CD4-positive, alpha-beta T cell treated with Interleukin-15 for 1 hour (primary cell): Measurements from ENCODE around the gene TRPC6.
"Not testable (repeated sequence)": the region's sequence is repeated elsewhere in the genome, so short reads cannot be mapped to it uniquely, and the experiment has no call there.

Experiments used
- DNase-seq: peaks from one replicate; pipeline ENCODE4 v3.0.0-alpha.2; 2020

Gene TRPC6

DNA sequence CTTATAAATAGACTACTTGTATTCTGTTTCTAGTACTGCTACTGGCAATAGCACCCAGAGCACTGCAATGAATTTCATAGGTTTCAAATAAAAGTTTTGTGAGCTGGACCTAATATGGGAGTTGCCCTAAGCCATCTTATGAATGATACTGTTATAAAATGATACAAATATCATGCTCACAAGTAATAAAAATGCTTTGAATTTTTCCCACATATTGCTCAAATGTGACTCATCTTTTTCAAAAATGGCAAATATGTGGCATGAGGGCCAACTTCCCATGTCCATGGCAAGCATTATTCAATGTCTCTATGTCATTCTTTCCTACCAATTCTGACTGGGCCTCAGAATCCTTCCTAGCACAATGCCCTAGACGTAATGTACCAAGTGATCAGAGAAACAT is 137.6 kb downstream of the TRPC6 start:
- DNase-seq, result no peak

DNA sequence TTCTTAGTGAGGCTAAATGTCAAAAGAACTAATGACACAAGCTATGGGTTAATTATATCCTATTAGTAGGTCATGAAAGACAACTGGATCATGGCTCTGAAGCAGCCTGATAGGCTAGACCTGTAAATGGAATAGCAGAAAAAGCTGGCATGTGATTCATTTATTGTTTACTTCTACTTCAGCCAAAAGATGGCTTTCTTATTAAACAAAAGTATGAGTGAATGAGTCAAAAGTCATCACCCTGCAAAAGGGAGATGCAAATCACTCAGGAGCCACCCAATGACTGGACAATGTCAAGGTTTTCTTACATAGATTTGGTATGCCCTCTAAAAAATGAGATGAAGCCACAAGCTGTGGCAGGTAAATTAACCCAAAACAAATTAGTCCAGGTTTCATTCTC is 138.0 kb downstream of the TRPC6 start:
- no peak for DNase-seq

DNA sequence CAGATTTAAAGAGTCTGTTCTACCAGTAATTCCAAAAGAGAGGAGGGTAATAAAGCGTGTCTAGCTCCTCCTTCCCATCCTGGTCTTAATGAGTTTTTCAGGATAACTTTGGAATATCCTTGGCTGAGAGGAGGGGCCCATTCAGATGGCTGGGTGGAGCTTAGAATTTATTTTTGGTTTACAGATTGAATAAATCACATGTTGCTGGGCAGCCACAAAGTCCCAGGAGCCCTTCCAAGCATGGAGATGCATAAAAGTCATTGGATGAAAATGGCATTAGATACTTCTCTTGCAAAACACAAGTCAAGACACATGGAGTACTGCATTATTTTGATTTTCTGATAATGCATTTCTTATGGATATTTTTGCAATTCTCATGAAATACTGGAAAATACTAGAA is 139.0 kb downstream of the TRPC6 start:
- no peak for DNase-seq

DNA sequence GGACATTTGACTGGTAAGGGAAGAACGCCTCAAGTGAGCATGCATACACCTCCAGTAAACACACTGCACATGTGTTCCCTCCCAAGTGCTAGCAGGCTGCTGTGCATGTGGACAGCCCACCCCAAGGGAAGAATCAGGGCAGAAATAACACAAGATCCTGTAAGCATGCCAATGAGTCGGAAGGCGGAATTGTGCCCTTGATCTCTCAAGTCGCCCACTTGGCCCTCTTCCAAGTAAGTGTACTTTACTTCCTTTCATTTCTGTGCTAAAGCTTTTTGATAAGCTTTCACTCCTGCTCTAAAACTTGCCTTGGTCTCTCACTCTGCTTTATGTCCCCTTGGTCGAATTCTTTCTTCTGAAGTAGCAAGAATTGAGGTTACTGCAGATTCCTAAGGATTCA is 139.6 kb downstream of the TRPC6 start:
- DNase-seq, result no peak

DNA sequence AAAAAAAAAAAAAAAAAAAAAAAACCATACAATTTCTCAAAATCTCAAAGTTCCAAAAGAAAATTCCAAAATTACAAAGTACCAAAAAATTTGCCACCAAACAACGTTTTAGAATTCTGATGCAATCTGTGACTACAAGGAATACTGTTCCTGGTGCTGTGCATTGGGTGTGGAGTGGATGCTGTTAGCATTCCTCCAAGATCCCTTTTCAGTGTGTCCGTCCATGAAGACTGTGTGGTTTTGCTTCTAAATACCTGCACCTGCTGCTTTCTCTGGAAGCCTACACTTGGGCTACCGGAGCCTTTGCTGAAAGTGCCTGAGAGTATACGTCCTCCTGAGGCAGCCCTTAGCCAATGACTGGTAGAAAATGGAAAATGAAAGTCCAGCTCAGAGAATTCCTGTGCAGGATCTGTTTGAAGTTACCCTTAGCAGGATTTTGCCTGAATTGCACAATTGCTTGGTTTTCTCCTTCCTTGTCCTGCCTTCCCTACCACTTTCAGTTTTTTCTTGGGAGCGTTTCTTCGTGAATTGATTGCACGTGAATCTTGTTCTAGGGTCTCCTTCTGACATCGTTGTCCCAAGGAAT is 140.8 kb downstream of the TRPC6 start:
- DNase-seq, result no peak

DNA sequence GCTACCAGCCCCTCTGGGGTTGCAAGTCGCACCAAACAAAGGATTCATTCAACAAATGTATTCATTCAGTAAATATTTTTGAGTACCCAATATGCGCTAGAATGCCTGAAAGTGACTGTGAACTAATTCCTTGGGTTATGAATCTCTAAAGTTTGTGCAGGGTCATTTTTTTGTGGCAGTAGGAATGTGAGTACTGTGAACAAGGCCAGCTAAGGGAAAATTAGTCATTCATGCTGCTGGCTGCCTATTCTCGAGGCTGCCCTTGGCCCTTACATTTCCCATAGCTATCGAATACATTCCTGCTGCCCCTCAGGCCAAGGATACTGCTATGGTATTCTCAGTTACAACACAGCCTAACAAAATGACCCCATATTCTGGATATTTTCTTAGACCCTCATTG is 141.6 kb downstream of the TRPC6 start:
- DNase-seq, result no peak

DNA sequence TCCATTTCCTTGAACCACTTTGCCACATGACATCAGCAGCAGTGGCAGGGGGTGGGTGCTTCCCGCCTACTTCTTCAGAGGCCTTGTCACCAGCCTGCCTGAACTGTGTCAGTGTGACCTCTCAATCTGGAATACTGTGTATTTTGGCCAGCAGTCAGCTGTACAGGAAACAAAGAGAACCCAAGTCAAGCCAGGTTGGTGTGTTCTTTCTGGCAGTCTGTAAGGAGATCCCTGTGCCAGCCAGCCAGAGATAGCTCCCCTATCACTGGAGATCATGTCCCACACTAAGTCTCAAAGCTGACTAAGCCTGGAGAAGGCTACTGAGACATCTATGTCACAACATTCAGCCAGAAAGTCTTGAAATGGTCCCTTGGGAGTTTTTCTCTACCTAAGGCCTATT is 142.1 kb downstream of the TRPC6 start:
- no peak for DNase-seq

DNA sequence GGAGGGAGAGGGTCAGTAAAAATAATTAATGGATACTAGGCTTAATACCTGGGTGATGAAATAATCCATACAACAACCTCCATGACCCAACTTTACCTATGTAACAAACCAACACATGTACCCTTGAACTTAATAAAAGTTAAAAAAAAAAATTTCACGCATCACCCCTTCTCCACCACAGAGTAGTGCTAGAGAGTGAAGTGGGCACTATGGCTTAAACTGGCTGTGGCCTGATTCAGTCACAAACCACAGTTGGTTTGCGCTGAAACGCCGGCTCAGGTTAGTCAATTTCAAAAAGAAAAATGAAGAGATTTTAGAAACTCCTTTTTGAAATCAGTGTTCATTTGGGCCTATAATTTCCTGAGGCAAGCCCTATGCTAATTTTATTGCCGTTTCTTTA is 144.3 kb downstream of the TRPC6 start:
- DNase-seq, result no peak

DNA sequence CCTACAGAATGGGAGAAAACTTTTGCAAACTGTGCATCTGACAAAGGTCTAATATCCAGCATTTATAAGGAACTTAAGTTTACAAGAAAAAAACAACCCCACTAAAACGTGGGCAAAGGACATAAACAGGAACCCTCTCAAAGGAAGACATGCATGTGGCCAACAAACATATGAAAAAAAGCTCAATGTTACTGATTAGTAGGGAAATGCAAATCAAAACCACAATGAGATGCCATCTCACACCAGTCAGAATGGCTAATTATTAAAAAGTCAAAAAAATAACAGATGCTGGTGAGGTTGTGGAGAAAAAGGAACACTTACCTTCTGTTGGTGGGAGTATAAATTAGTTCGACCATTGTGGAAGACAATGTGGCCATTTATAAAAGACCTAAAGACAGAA is 145.1 kb downstream of the TRPC6 start:
- not testable (repeated sequence) for DNase-seq

DNA sequence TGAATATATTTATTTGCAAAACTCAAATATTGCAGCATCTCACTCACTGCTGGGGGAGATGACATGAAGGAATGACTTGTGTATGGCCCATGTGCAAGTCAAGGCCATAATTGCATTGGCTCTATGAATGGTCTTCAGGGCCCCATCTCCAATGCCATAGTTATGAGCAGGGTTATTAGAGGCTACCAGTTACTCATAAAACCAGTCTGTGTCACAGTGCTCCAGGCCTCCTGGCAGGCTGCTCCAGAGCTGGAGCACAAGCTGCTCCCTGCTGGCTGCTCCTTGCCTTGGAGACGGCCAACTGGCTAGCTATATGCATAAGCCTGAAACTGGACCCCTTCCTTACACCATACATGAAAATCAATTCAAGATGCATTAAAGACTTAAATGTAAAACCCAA is 145.7 kb downstream of the TRPC6 start:
- no peak for DNase-seq

DNA sequence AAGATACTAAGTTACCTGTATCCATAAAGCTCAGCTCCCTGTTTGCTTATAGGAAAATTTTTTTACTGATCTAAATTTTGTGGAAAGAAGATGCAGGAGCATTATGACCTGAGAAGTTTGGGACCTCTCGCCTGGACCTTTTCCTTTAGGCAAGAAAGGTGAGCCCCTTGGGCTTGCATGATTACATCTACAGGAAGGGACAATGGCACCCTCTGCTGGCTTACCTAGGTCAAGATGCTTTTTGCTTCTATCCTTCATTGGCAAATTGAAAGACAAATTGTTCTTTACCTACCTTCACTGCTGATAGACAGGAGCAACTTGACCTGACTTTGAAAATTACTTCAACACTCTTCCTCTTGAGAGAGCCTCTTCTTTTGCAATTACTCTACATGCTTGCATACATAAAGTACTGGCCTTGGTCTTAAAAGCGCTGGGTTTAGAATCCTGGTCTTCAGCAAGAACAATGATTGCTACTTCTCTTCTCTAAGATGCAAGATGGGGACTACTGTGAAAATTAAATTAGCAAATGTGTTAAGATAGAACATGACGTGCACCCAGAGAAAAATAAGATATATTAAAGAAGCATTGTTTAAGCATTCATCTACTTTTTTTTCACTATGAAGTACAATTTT is 147.2 kb downstream of the TRPC6 start:
- no peak for DNase-seq

DNA sequence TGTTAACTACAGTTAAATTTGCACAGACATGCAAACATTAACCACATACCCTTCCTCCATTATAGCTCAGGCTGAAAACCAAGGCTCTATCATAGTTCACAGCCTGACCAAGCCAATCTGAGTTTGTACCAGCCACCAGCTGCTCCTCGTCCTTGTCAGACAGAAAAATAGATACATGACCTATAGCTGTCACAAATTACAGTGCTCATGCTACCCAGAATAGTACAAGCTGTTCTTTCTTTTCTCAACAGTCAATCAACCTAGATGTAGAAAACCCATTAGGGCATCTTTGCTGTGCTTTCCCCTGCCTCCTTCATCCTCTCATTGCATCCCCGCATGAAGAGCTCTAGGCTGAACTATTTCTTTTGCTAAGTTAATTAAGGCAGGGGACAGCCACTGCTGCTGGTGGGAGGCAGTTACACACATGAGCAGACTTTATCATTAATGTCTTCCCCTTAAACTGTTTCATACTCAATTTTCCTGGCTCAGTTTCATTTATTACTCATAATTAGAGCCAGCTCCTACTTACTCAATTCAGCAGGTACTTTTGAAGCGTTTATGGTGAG is 148.3 kb downstream of the TRPC6 start:
- no peak for DNase-seq

DNA sequence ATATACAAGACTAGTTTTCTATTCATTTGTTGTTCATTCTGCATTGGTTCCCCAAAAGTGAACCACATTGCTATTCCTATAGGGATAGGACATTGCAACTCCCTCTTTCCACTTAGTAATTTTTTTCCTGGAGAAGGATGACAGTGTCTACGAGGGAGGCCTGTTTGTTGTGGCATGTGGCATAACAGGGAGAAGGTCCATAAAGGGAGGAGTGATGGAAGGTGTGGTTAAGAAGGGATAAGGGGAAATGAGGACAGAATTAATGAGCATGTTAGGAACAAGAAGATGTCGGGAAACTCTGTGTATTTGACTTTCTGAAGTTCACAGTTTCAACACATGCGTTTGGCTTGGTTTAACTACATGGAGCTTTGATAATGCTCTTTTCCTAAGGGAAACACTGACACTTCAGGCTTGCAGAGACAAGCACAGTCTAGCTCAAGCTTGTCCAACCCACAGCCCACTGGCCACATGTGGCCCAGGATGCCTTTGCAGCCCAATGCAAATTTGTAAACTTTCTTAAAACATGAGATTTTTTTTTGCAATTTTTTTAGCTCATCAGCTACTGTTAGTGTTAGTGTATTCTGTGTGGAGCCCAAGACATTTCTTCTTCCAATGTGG is 149.7 kb downstream of the TRPC6 start:
- DNase-seq, result no peak

DNA sequence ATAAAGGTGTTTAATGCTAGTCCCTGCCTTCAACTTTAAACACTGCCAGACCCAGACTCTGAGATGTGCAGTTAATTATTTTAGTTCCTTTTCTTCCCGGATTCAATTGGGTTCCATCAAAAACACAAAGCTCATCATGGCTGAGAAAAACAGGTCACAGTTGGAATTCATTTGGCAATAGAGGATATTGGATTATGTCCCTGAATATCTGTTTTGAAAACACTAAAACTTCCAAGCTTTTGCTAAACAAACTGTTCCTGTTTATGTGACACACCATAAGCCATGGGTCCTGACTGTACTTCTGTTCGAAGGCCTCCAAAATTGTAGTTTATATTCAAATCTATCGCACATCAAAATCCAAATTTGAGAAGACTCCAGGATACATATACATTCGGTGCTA is 150.7 kb downstream of the TRPC6 start:
- no peak for DNase-seq

DNA sequence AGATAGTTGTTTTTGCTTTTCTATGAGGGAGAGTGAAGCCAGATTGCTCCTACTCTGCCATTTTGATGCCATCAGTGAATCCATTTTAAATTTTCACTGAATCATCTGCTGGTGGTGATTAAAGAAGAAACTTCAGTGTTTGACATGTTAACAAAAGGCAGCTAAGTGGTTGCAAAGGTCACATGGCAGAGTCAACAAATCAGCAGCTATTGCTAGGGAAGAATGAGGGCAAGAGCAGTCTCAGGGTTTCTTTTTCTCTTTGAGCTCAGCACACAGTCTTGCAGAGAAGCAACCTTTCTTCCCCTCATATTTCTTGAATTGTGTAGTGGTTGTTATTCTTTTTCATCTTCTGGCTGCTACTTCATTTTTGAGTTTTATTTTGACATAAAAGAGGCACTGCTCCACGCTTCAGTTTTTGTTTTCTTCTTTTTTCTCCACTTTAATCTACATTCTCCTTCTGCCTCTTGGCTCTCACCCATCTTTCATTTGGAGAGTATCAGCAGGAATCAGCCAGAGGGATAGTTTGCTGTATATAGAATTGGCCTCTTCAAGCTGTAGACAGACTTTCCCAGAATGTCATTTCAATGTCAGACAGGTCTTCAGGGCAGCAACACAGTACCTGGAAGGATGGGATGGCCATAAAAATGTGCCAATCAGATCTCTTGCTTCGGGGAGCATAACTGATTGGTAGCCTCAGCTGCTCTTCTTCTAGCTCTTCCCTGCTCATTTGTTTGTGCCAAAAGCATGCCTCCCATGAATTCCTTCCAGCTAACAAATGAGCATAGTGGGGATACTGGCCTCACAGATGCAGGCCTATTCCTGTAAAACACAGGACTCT is 153.9 kb downstream of the TRPC6 start:
- DNase-seq, result no peak

DNA sequence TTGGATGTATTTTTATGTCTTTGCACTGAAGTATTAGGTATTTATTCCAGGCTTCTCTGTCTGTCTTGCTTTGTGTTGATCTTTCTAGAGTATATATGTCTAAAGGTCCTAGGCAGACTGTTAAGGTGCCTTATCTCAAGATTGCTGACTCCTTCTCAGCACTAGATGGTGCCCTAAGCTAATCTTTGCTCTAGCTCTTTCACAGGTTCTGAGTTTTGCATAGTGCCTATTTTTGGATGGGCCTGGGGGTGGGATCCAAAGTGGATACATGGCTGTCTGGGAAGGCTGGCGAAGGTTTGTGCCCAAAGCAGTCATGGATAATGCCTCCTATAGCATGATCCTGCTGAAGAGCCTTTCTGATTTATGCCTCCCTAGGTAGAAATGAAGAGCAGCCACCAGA is 154.9 kb downstream of the TRPC6 start:
- DNase-seq, result no peak

DNA sequence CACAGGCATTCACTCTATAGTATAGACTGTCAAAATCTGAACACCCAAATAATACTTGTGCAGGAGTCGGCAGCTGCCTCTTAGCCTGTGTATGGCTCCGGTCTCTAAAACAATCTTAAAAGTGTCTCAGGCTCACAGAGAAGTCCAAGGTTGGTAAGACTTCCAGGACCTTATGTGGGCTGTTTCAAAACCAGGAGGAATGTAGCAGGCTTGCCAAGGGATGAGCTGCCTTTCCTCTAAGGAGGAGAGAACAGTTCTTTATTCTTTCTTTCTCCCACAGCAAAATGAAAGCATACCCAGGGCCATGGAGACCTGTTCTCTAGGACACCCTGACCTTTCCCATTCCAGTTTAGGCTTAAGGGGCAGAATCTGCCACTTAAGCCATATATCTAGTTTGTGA is 176.5 kb downstream of the TRPC6 start:
- DNase-seq, result no peak
